HEK293T (cell line): ENCODE measurements around the gene SLC13A3.

Experiments
- ARNT ChIP-seq: fragments of 450-650 bp; IDR thresholded peaks from 2 replicates; pipeline ENCODE4 v1.6.1; 2017; ENCODE audit warnings: mild to moderate bottlenecking
- CTBP1 ChIP-seq: fragments of 450-650 bp; IDR thresholded peaks from 2 replicates; pipeline ENCODE4 v1.6.1; 2016; ENCODE audit warnings: borderline replicate concordance
- ELF4 ChIP-seq: fragments of 450-650 bp; IDR thresholded peaks from 2 replicates; pipeline ENCODE4 v1.6.1; 2017; ENCODE audit warnings: antibody characterized with exemption
- FOXA1 ChIP-seq: fragments of 450-650 bp; IDR thresholded peaks from 2 replicates; pipeline ENCODE4 v1.6.1; 2016; ENCODE audit warnings: mild to moderate bottlenecking
- FOXK2 ChIP-seq: fragments of 450-650 bp; IDR thresholded peaks from 2 replicates; pipeline ENCODE4 v1.6.1; 2016; ENCODE audit warnings: mild to moderate bottlenecking
- FOXM1 ChIP-seq: fragments of 450-650 bp; IDR thresholded peaks from 2 replicates; pipeline ENCODE4 v1.6.1; 2017; ENCODE audit warnings: mild to moderate bottlenecking, borderline replicate concordance
- HDGF ChIP-seq: fragments of 450-650 bp; IDR thresholded peaks from 2 replicates; pipeline ENCODE4 v1.6.1; 2017; ENCODE audit warnings: antibody characterized with exemption, borderline replicate concordance
- LEF1 ChIP-seq: fragments of 450-650 bp; IDR thresholded peaks from 2 replicates; pipeline ENCODE4 v1.6.1; 2017; ENCODE audit warnings: mild to moderate bottlenecking, borderline replicate concordance
- NFRKB ChIP-seq: fragments of 450-650 bp; IDR thresholded peaks from 2 replicates; pipeline ENCODE4 v1.6.1; 2016; ENCODE audit warnings: mild to moderate bottlenecking, moderate library complexity
- PKNOX1 ChIP-seq: fragments of 450-650 bp; IDR thresholded peaks from 2 replicates; pipeline ENCODE4 v1.6.1; 2016
- SP1 ChIP-seq: fragments of 450-650 bp; IDR thresholded peaks from 2 replicates; pipeline ENCODE4 v1.6.1; 2017
- SUZ12 ChIP-seq: fragments of 450-650 bp; IDR thresholded peaks from 2 replicates; pipeline ENCODE4 v1.6.1; 2016; ENCODE audit warnings: mild to moderate bottlenecking
- TARDBP ChIP-seq: fragments of 450-650 bp; IDR thresholded peaks from 2 replicates; pipeline ENCODE4 v1.6.1; 2016

DNA sequence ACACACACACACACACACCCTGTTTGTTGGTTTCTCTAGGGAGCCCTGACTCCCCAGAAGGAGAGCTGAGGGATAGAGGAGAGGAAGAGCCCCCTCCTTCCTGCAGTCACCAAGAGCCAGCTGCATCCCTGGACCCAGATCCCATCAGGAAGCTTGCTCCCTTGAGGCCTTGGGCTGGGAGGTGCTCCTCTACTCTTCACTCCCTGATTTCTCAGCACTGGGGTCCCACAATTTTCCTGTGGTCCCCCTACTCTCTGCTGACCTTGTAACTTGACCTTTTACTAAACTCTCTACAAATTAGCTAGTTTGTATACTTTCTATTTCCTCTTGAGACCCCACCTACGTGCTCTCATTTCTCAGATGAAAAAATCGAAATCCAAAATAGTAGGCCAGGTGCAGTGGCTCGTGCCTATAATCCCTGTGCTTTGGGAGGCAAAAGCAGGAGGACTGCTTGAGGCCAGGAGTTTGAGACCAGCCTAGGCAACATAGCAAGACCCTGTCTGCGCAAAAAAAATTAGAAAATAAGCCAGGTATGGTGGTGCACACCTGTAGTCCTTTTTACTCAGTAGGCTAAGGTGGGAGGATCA, 95.8 kb downstream of the SLC13A3 start:
- TF ChIP-seq NFRKB = no peak
- no peak for TF ChIP-seq PKNOX1
- no peak for TF ChIP-seq FOXA1
- no peak for TF ChIP-seq FOXM1
- no peak for TF ChIP-seq LEF1
- TF ChIP-seq ELF4 = no peak
- no peak for TF ChIP-seq SP1
- TF ChIP-seq CTBP1 = no peak
- TF ChIP-seq SUZ12 = no peak
- TF ChIP-seq ARNT = no peak
- TF ChIP-seq HDGF = no peak
- no peak for TF ChIP-seq FOXK2
- no peak for TF ChIP-seq TARDBP
